Measurements from ENCODE around the gene SCN1A. TPM values are rescaled to one million over a fixed set of nuclear protein-coding genes. Genes with fewer than 3 reads are reported as not detected.

SCN1A gene
- total RNA-seq, 2 donors from 2014 or later = not detected

DNA sequence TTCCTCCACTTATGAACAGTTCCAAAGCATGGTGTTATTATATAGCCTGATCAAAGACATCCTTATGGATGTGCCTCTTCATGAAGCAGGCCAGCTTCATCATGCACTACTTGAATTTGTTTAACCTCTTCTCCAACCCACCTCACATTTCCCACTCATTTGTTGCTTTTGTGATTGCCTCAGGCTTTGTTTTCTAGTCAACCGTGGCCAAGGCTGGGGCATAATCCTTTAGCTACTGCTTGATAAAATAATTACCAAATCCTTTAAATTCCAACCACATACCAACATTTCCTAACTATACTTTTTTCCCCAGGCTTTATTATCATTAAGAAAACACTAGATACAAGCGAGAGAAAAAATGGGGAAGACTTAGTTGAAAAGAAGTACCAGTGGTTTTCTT is 39.6 kb upstream of the SCN1A start:
- no peaks in the 10 kb centered on the region for H3K4me1 ChIP-seq
- H3K9me3 ChIP-seq = no peaks in the 10 kb centered on the region
- no peak overlapping the region for H3K4me3 ChIP-seq
- TF ChIP-seq, protein P1, sequence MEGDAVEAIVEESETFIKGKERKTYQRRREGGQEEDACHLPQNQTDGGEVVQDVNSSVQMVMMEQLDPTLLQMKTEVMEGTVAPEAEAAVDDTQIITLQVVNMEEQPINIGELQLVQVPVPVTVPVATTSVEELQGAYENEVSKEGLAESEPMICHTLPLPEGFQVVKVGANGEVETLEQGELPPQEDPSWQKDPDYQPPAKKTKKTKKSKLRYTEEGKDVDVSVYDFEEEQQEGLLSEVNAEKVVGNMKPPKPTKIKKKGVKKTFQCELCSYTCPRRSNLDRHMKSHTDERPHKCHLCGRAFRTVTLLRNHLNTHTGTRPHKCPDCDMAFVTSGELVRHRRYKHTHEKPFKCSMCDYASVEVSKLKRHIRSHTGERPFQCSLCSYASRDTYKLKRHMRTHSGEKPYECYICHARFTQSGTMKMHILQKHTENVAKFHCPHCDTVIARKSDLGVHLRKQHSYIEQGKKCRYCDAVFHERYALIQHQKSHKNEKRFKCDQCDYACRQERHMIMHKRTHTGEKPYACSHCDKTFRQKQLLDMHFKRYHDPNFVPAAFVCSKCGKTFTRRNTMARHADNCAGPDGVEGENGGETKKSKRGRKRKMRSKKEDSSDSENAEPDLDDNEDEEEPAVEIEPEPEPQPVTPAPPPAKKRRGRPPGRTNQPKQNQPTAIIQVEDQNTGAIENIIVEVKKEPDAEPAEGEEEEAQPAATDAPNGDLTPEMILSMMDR (IDR thresholded peaks at IDR 0.05) = no peak
- no peak for TF ChIP-seq POLR2A (IDR thresholded peaks at IDR 0.05)
- no peaks in the 10 kb centered on the region for H3K27me3 ChIP-seq
- DNase-seq = no peak
- no peak overlapping the region for H3K27ac ChIP-seq
- 34 to 36% methylated on average over 2 of the region's 2 CpGs for WGBS, 2 donors
- intact Hi-C loops (cut with DNase I) = no loop called here
- no peaks in the 10 kb centered on the region for H3K36me3 ChIP-seq (replicated peaks in 1 of 2; ENCODE audit: insufficient read depth in 1 of 2, low read depth in 2 of 2)
- no peak for ATAC-seq

DNA sequence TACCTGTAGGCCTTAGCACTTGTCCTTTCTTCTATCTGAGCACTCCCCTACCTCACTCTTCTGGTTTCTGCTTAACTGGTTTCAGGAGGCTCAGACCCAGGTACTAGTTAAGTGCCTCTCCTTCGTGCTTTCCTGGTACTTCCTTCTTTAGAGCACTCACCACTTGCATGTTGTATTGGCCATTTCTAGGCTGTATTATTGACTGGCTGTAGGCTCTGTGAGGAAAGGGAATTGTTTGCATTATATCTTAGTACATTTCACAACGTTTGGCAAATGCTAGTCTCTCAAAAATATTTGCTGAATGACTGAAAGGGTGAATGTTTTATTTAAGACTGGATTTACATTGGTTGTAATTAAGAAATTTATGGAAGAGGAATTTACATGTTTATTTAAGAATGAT is 36.0 kb upstream of the SCN1A start:
- H3K27ac ChIP-seq = no peak overlapping the region
- WGBS, 2 donors = 39 to 40% methylated on average over 2 of the region's 2 CpGs
- no peaks in the 10 kb centered on the region for H3K9me3 ChIP-seq
- H3K36me3 ChIP-seq (replicated peaks in 1 of 2; ENCODE audit: insufficient read depth in 1 of 2, low read depth in 2 of 2) = no peaks in the 10 kb centered on the region
- ATAC-seq = no peak
- H3K27me3 ChIP-seq = no peaks in the 10 kb centered on the region
- H3K4me3 ChIP-seq = no peak overlapping the region
- TF ChIP-seq, protein P1 (IDR thresholded peaks at IDR 0.05) = no peak
- TF ChIP-seq POLR2A (IDR thresholded peaks at IDR 0.05) = no peak
- H3K4me1 ChIP-seq = no peaks in the 10 kb centered on the region
- DNase-seq = no peak
- intact Hi-C loops (cut with DNase I) = no loop called here

DNA sequence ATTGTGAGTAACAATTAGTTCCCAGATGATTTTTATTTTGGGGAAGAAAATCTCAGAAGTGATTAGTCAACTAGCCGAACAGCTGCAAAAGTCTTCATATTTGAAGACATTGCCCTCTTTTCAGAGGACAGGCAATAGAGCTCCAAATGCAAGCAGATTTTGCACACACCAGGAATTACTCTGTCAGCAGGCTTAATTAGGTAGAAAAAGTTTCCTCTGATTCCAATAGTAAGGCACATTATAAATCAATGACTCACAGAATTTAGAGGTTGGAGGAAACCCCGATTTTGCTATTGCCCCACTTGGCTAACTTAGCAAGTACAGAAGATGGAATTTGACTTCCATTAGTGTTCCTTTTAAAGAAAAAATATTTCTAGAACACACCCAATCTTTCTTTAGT is 30.7 kb upstream of the SCN1A start:
- H3K27me3 ChIP-seq = no peaks in the 10 kb centered on the region
- H3K4me3 ChIP-seq = no peak overlapping the region
- H3K27ac ChIP-seq = no peak overlapping the region
- WGBS, 2 donors = 81 to 86% methylated on average over 2 of the region's 2 CpGs
- TF ChIP-seq, protein P1 (IDR thresholded peaks at IDR 0.05) = no peak
- TF ChIP-seq POLR2A (IDR thresholded peaks at IDR 0.05) = no peak
- no peak for DNase-seq
- peaks cover 14% of the 10 kb centered on the region for H3K4me1 ChIP-seq
- intact Hi-C loops (cut with DNase I) = no loop called here
- ATAC-seq = no peak
- H3K9me3 ChIP-seq = no peaks in the 10 kb centered on the region
- no peaks in the 10 kb centered on the region for H3K36me3 ChIP-seq (replicated peaks in 1 of 2; ENCODE audit: insufficient read depth in 1 of 2, low read depth in 2 of 2)

DNA sequence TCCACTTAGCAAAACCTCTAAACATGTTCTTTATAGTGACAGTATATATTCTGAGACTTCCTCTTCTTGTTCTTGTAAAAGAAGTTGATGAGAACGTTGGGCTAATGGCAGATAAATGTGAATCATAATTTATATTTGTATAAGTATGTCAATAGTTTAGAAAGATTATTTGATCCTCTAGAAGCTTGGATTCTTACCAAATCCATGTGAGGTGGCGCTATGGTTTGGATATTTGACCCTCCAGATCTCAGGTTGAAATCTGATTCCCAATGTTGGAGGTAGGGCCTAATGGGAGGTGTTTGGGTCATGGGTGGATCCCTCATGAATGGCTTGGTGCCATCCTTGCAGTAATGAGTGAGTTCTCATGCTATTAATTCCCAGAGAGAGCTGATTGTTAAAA is 29.8 kb upstream of the SCN1A start:
- 13 to 15% methylated on average over 2 of the region's 2 CpGs for WGBS, 2 donors

DNA sequence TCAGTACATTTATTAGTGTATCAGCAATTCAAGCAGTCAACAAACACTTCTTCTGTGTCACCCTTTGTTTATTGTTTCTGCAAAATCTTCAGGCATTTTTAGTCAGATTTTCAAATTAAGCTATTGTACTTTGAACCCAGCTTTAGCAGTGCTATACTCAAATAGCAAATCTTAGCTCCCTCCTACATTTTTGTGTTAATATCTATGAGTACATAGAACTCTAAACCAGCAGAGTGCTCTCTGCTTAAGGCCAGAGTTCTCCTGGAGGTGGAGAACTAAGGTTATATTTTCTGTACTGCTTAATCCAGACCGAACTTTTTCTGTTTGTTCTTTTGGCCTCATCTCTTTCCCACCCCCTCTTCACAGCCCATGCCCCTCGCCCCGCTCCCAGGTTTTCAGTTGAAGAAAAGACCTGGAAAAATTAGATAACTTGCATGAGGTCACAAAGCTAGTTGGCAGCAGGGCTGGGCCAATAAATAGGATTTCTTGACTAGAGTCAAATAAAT is 29.2 kb upstream of the SCN1A start:
- Histone ChIP-seq H3K36me3 (replicated peaks in 1 of 2; ENCODE audit: insufficient read depth in 1 of 2, low read depth in 2 of 2) (no peaks in the 10 kb centered on the region), H3K27ac (no peak overlapping the region), H3K4me3 (no peak overlapping the region), H3K27me3 (no peaks in the 10 kb centered on the region), H3K9me3 (no peaks in the 10 kb centered on the region), H3K4me1 (peaks cover 14% of the 10 kb centered on the region)
- ATAC-seq (no peak), DNase-seq (no peak)
- TF ChIP-seq, protein P1 (IDR thresholded peaks at IDR 0.05) = no peak
- TF ChIP-seq POLR2A (IDR thresholded peaks at IDR 0.05) = no peak
- intact Hi-C loops (cut with DNase I) = no loop called here
- 45 to 60% methylated on average over 3 of the region's 3 CpGs for WGBS, 2 donors

More for the DNA sequence above, 29.8 kb upstream of the SCN1A start:
- intact Hi-C loops (cut with DNase I) = no loop called here
- no peak overlapping the region for H3K4me3 ChIP-seq
- ATAC-seq = no peak
- peak in 2 of 4 donors; percentile 9 to 26 for DNase-seq
- H3K4me1 ChIP-seq = peaks cover 14% of the 10 kb centered on the region
- H3K27ac ChIP-seq = no peak overlapping the region
- H3K9me3 ChIP-seq = no peaks in the 10 kb centered on the region
- no peak for TF ChIP-seq POLR2A (IDR thresholded peaks at IDR 0.05)
- H3K36me3 ChIP-seq (replicated peaks in 1 of 2; ENCODE audit: insufficient read depth in 1 of 2, low read depth in 2 of 2) = no peaks in the 10 kb centered on the region
- no peaks in the 10 kb centered on the region for H3K27me3 ChIP-seq
